Measurements from ENCODE around the gene BTBD1.

The BTBD1 gene

DNA sequence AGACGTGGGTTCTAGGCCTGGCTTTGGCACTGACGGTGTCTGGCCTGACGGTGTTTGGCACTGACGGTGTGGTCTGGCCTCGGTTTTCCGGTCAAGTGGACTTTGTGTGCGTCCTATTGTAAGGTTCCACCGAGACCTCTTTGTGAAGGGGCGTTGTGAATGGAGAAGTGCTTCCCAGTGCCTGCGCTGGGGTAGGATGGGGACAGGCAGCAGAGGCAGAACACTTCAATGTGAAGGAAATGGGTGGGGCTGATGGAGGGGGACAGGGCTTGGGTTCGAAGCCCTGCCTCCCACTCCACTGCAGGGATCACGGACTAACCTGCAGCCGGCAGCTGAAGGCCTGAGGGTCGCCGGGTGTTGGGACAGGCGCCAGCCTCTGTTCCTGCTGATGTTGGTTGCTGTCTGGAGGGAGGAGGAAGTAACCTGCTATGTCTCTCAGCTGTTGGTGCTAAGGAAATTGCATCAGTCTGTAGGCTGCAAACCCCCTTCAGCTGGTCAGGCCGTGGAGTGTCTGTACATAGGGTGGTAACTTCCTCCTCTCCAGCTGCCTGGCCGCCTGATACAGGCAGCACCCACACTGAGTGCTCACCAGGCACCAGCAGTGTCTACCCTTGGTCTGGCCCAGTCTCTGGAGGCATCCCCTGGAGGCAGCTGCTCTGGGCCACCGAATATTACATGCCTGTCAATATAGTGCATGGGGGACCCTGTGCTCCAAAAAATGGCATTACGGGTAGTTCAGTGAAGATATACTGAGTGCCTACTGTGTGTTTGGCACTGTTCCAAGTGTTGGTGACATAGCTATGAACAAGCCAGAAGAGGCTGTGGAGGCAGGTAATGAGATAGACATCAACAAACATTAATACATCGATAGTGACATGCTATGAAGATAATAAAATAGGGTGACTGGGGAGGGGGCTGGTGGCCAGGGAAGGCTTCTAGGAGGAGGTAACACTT is 41.5 kb upstream of the BTBD1 start:
- Histone ChIP-seq H3K36me3 (ENCODE audit: control insufficient read depth, insufficient read depth, low read length) (peaks cover 2% of the 10 kb centered on the region), H3K9ac (ENCODE audit: low read depth, low read length) (no peak overlapping the region), H3K9me3 (ENCODE audit: control insufficient read depth, insufficient read depth, low read length) (no peaks in the 10 kb centered on the region), H3K4me1 (ENCODE audit: control insufficient read depth, insufficient read depth, low read length) (no peaks in the 10 kb centered on the region), H3K4me3 (ENCODE audit: low read depth, low read length) (peak overlapping the region; percentile 36), H3K27me3 (ENCODE audit: control insufficient read depth, insufficient read depth, low read length) (peaks cover 31% of the 10 kb centered on the region)

DNA sequence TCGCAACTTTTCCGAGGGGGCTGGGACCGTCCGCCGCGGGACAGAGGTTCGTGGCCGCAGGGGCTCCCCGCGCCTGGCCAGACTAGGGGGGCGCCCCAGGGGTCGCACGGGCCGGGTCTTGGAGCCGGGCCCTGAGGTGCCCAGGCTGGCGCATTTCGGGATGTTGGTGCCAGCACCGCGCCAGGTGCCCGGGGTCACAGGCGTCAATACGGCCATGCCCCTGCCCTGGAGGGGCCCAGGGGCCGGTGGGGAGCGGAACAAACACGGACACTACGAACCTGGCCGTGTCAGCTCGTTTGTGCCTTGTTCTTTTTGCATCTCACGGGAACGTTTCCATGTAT is 40.8 kb upstream of the BTBD1 start:
- Histone ChIP-seq H3K4me3 (ENCODE audit: low read depth, low read length) (peak overlapping the region; percentile 36), H3K9me3 (ENCODE audit: control insufficient read depth, insufficient read depth, low read length) (no peaks in the 10 kb centered on the region), H3K36me3 (ENCODE audit: control insufficient read depth, insufficient read depth, low read length) (peaks cover 2% of the 10 kb centered on the region), H3K4me1 (ENCODE audit: control insufficient read depth, insufficient read depth, low read length) (no peaks in the 10 kb centered on the region), H3K27me3 (ENCODE audit: control insufficient read depth, insufficient read depth, low read length) (peaks cover 31% of the 10 kb centered on the region), H3K9ac (ENCODE audit: low read depth, low read length) (no peak overlapping the region)

DNA sequence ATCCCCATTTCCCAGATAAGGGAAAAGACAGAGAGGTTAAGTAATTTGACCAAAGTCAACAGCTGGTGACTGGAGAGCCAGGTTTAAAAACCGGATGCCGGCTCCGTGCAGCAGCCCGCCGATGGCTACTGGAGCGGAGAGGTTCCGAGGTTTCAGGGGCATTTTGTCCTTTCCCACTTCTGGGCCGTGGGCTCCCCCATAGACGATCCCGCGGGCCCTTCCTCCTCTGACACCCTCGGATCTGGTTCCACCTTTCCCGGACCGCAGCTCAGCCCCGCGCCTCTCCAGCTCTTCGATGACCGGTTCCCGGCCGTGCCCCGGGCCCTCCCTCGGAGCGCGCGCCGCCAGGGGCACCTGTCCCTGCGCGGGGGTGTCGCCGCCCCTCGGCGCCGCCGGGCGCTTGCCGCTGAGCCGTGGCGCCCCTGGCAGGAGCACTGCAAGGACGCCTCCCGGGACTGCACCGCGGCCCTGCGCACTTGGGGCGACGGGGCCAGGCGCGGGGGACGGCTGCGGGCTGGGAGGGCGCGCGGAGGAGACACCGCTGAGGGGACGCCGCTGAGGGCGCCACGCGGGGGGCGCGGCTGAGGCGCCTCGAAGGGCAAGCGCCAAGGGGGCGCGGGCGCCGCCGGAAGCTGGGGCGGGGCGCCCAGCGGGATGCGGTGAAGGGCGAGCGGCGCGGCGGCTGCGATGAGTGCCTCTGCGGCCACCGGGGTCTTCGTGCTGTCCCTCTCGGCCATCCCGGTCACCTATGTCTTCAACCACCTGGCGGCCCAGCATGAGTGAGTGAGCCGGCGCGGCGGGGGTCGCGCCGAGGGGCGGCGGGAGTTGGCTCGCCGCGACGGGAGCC is 40.2 kb upstream of the BTBD1 start, which contains the start of gene TM6SF1:
TSS of gene TM6SF1 (plus strand) at position 652 of the 847 bp plus-strand sequence. CDS start at position 688, 36 bp downstream.
- Histone ChIP-seq H3K27me3 (ENCODE audit: control insufficient read depth, insufficient read depth, low read length) (peaks cover 31% of the 10 kb centered on the region), H3K4me1 (ENCODE audit: control insufficient read depth, insufficient read depth, low read length) (no peaks in the 10 kb centered on the region), H3K36me3 (ENCODE audit: control insufficient read depth, insufficient read depth, low read length) (peaks cover 2% of the 10 kb centered on the region), H3K9me3 (ENCODE audit: control insufficient read depth, insufficient read depth, low read length) (no peaks in the 10 kb centered on the region), H3K9ac (ENCODE audit: low read depth, low read length) (no peak within 1 kb of the TSS), H3K4me3 (ENCODE audit: low read depth, low read length) (peak within 1 kb of the TSS; percentile 36)

DNA sequence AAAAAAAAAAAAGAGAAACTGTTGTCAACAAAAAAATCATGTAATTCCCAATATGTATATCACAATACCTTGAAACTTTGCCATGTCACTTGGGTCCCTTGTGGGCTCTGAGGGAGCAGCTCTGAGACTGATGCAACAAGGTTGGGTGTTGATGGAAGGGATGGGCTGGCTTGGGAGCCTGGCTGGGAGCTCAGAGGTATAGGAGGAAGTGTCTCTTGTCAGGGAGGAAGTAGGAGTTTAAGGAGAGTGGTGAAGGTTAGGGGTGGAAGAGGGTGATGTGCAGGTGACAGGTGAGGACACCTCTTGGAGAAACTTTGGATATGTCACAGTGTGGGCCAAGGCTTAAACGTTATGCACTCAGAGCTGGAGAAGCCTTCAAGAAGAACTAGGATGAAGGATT is 38.4 kb upstream of the BTBD1 start:
- Histone ChIP-seq H3K4me1 (ENCODE audit: control insufficient read depth, insufficient read depth, low read length) (no peaks in the 10 kb centered on the region), H3K9me3 (ENCODE audit: control insufficient read depth, insufficient read depth, low read length) (no peaks in the 10 kb centered on the region), H3K9ac (ENCODE audit: low read depth, low read length) (no peak overlapping the region), H3K36me3 (ENCODE audit: control insufficient read depth, insufficient read depth, low read length) (no peaks in the 10 kb centered on the region), H3K27me3 (ENCODE audit: control insufficient read depth, insufficient read depth, low read length) (peaks cover 31% of the 10 kb centered on the region), H3K4me3 (ENCODE audit: low read depth, low read length) (no peak overlapping the region)

DNA sequence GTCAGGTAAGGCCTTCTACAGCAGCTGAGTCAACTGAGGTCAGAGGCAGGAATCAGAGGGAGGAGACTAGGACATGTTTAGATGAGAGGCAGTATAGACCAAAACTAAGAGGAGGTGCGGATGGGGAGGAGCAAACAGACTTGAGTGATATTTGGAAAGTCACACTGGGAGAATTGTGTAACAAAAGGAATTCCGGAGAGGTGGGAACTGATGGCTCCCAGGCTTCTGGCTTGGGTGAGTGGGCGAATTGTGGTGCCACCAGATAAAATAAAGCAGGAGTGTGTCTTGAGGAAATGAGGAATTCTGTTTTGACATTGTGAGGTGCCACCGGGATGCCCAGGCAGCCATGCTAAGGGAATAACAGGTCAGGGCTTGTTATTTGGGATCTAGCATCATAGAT is 37.1 kb upstream of the BTBD1 start:
- H3K4me1 ChIP-seq (ENCODE audit: control insufficient read depth, insufficient read depth, low read length): no peaks in the 10 kb centered on the region
- H3K36me3 ChIP-seq (ENCODE audit: control insufficient read depth, insufficient read depth, low read length): no peaks in the 10 kb centered on the region
- H3K27me3 ChIP-seq (ENCODE audit: control insufficient read depth, insufficient read depth, low read length): peaks cover 27% of the 10 kb centered on the region
- H3K4me3 ChIP-seq (ENCODE audit: low read depth, low read length): no peak overlapping the region
- no peaks in the 10 kb centered on the region for H3K9me3 ChIP-seq (ENCODE audit: control insufficient read depth, insufficient read depth, low read length)
- H3K9ac ChIP-seq (ENCODE audit: low read depth, low read length): no peak overlapping the region

DNA sequence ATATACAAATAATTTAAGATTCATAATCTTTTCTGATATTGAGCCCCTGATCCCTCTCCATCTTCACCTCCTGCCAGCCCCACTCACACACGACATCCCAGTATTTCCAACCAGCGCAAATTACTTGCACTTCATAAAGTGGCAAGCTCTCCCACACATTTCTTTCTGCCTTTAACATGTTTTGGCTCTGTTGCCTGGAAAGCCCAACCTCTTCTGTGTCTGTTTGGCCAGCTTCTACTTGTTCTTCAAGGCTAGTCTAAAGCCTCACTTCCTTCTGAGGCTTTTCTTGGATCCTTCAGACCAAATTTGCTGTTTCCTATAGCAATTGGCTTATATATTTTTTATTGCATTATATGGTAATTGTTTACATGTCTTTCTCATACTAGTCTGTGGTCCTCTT is 35.3 kb upstream of the BTBD1 start:
- Histone ChIP-seq H3K4me1 (ENCODE audit: control insufficient read depth, insufficient read depth, low read length) (no peaks in the 10 kb centered on the region), H3K9me3 (ENCODE audit: control insufficient read depth, insufficient read depth, low read length) (no peaks in the 10 kb centered on the region), H3K9ac (ENCODE audit: low read depth, low read length) (no peak overlapping the region), H3K36me3 (ENCODE audit: control insufficient read depth, insufficient read depth, low read length) (no peaks in the 10 kb centered on the region), H3K27me3 (ENCODE audit: control insufficient read depth, insufficient read depth, low read length) (peaks cover 16% of the 10 kb centered on the region), H3K4me3 (ENCODE audit: low read depth, low read length) (no peak overlapping the region)

DNA sequence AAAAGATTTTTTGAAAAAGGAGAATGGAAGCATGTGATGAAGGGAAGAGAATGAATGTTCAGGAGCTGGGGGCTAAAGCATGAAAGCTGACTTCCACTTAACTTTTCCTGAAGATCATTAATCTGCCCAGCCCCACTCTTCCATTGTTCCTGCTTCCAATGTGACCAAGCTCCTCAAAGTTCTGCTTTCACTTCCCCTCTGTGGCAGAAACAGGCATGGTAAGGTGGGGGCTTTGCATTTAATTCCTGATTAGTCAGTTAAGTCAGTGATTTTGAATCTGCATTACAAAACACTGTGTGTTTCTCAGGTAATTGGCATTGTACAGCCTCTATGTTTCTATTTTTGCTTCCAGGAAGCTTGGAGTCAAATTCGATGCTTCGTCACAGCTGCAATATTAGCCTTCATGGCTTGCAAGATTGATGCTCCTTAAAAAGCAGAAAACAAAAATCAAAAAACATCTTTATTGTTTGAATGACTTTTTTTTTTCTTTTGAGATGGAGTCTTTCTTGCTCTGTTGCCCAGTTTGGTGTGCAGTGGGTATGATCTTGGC is 33.1 kb upstream of the BTBD1 start:
- H3K9me3 ChIP-seq (ENCODE audit: control insufficient read depth, insufficient read depth, low read length): no peaks in the 10 kb centered on the region
- peaks cover 3% of the 10 kb centered on the region for H3K27me3 ChIP-seq (ENCODE audit: control insufficient read depth, insufficient read depth, low read length)
- no peak overlapping the region for H3K4me3 ChIP-seq (ENCODE audit: low read depth, low read length)
- H3K4me1 ChIP-seq (ENCODE audit: control insufficient read depth, insufficient read depth, low read length): no peaks in the 10 kb centered on the region
- no peak overlapping the region for H3K9ac ChIP-seq (ENCODE audit: low read depth, low read length)
- no peaks in the 10 kb centered on the region for H3K36me3 ChIP-seq (ENCODE audit: control insufficient read depth, insufficient read depth, low read length)

DNA sequence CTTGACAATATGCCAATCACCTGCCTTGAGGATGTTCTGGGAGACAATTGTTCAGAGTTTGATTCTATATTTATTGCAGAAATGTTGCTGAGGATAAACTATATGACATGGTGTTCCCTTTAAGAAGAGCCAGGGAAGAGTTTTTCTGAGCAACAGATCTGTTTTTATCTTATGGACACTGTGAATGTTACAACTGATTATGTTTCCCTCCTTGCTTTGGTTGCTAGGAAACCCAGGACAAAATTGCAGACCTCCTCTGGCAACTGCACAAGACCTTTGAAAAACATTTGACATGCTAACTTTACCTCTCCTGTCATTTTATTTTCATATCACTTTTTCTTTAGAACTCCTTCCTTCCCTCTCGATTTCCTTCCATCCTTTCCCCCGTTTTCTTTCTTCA is 32.2 kb upstream of the BTBD1 start:
- no peaks in the 10 kb centered on the region for H3K9me3 ChIP-seq (ENCODE audit: control insufficient read depth, insufficient read depth, low read length)
- no peaks in the 10 kb centered on the region for H3K4me1 ChIP-seq (ENCODE audit: control insufficient read depth, insufficient read depth, low read length)
- no peak overlapping the region for H3K4me3 ChIP-seq (ENCODE audit: low read depth, low read length)
- no peak overlapping the region for H3K9ac ChIP-seq (ENCODE audit: low read depth, low read length)
- peaks cover 3% of the 10 kb centered on the region for H3K27me3 ChIP-seq (ENCODE audit: control insufficient read depth, insufficient read depth, low read length)
- no peaks in the 10 kb centered on the region for H3K36me3 ChIP-seq (ENCODE audit: control insufficient read depth, insufficient read depth, low read length)

DNA sequence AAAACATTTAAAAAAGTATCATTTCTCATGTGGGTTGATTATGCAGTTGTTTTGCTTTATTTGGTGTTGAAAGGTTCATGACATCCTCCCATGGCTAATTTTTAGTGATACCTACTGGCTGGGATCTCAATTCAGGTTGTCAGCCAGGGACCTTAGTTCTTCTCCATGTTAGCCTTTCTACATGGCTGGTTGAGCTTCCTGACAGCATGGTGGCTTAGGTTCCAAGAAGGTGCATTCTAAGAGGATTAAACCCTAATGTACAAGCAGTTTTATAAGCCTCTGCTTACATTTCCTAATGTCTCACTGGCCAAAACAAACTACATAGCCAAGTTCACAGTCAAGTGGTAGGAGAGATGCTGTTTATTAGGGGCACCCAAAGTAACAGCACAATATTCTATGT is 31.0 kb upstream of the BTBD1 start:
- no peaks in the 10 kb centered on the region for H3K4me1 ChIP-seq (ENCODE audit: control insufficient read depth, insufficient read depth, low read length)
- H3K27me3 ChIP-seq (ENCODE audit: control insufficient read depth, insufficient read depth, low read length): peaks cover 3% of the 10 kb centered on the region
- H3K9ac ChIP-seq (ENCODE audit: low read depth, low read length): no peak overlapping the region
- no peaks in the 10 kb centered on the region for H3K9me3 ChIP-seq (ENCODE audit: control insufficient read depth, insufficient read depth, low read length)
- no peak overlapping the region for H3K4me3 ChIP-seq (ENCODE audit: low read depth, low read length)
- no peaks in the 10 kb centered on the region for H3K36me3 ChIP-seq (ENCODE audit: control insufficient read depth, insufficient read depth, low read length)

DNA sequence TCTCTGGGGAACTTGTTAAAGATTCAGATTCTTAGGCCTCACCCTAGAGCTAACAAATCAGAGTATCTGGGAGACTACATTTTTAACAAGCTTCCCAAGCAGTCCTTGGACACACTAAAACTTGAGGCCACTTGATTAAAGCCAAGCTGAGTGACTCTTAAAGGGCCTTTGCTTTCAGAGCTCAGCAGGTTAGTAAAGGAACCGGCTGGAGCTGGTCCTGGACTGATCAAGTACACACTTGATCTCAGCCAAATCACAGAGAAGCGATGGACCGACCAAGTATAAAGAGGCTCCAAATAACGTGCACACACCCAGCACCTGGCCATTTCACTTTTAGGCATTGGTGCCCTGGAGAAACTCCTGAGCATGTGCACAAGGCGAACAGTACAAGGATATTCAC is 27.5 kb upstream of the BTBD1 start:
- H3K4me1 ChIP-seq (ENCODE audit: control insufficient read depth, insufficient read depth, low read length): no peaks in the 10 kb centered on the region
- H3K9ac ChIP-seq (ENCODE audit: low read depth, low read length): no peak overlapping the region
- no peak overlapping the region for H3K4me3 ChIP-seq (ENCODE audit: low read depth, low read length)
- H3K36me3 ChIP-seq (ENCODE audit: control insufficient read depth, insufficient read depth, low read length): no peaks in the 10 kb centered on the region
- no peaks in the 10 kb centered on the region for H3K9me3 ChIP-seq (ENCODE audit: control insufficient read depth, insufficient read depth, low read length)
- H3K27me3 ChIP-seq (ENCODE audit: control insufficient read depth, insufficient read depth, low read length): peaks cover 3% of the 10 kb centered on the region

DNA sequence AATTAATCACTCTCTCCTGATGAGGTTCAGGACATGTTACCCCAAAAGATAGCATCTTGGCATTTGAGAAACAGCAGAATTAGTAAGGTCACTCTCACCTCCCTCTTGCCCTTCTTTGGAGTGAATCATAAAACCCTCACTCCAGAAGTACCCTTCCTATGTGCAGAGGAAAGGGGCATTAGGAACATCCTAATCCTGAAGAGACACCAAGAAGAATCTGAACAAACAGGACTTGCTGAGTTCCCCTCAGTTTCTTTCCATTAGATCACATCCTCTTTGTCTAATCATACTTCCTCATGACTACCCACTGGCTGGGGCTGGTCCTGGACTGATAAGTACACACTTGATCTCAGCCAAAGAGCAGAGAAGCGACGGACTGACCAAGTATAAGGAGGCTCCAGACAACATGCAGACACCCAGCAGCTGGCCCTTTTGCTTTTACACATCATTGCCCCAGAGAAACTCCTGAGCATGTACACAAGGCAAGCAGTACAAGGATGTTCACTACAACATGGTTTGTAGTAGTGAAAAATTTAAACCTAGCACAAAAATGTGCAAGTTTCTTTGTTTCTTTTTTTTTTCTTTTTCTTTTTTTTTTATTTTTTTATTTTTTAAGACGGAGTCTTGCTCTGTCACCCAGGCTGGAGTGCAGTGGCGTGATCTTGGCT is 25.4 kb upstream of the BTBD1 start:
- H3K27me3 ChIP-seq (ENCODE audit: control insufficient read depth, insufficient read depth, low read length): no peaks in the 10 kb centered on the region
- no peak overlapping the region for H3K9ac ChIP-seq (ENCODE audit: low read depth, low read length)
- H3K4me1 ChIP-seq (ENCODE audit: control insufficient read depth, insufficient read depth, low read length): no peaks in the 10 kb centered on the region

More for the DNA sequence above, 25.4 kb upstream of the BTBD1 start:
- H3K36me3 ChIP-seq (ENCODE audit: control insufficient read depth, insufficient read depth, low read length): no peaks in the 10 kb centered on the region
- no peak overlapping the region for H3K4me3 ChIP-seq (ENCODE audit: low read depth, low read length)
- H3K9me3 ChIP-seq (ENCODE audit: control insufficient read depth, insufficient read depth, low read length): no peaks in the 10 kb centered on the region
